ENCODE measurements around the gene EPB41. TPM values are rescaled to one million over a fixed set of nuclear protein-coding genes. Genes with fewer than 3 reads are reported as not detected.

Gene EPB41
- total and polyA plus RNA-seq, 2 donors from 2014 or later: 9.9 to 38.8 TPM

DNA sequence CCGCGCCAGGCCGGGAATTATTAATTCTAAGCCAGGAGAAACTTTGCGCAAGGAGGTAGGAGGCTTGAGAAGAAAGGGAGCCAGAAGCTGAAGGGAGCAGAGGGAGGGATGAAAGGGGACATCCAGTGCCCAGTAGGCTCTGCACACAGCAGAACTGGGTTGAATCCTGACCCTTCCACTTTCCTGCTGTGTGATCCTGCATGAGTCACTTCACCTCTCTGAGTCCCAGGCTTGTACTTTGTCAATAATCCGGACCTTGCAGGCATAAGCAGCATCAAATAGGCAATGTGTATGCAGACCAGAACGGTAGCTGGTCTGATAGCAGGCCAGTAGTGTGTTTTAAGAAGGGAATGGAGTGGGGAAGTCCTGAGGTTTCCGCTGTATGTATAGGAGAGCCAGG, 25.5 kb upstream of the EPB41 start:
- FAIRE-seq: no peak

GRCh38 chr1:28889357-28889756, 25.0 kb upstream of the EPB41 start:
- no peak for FAIRE-seq
- intact Hi-C loops (cut with DNase I): no loop called here

More for the DNA sequence above, 25.5 kb upstream of the EPB41 start:
- intact Hi-C loops (cut with DNase I): no loop called here
- H3K36me3 ChIP-seq (ENCODE audit: control insufficient read depth in 2 of 3, insufficient read depth in 3 of 3, low read length in 3 of 3): no peaks in the 10 kb centered on the region
- H3K27ac ChIP-seq (ENCODE audit: low read depth in 2 of 2, low read length in 2 of 2): no peak overlapping the region
- peaks cover 0 to 14% (median 6%) of the 10 kb centered on the region in 3 donors for H3K4me1 ChIP-seq (ENCODE audit: control insufficient read depth in 2 of 3, insufficient read depth in 2 of 3, low read depth in 1 of 3, low read length in 3 of 3)
- TF ChIP-seq CTCF (IDR thresholded peaks at IDR 0.05; ENCODE audit: borderline replicate concordance, extremely low read depth, insufficient read depth): no peak
- H3K9me3 ChIP-seq (ENCODE audit: control insufficient read depth in 2 of 3, insufficient read depth in 1 of 3, low read length in 3 of 3): no peaks in the 10 kb centered on the region
- H3K4me3 ChIP-seq (ENCODE audit: low read length in 3 of 3): no peak overlapping the region
- DNase-seq: no peak
- H3K27me3 ChIP-seq (ENCODE audit: control insufficient read depth, insufficient read depth, low read length): no peaks in the 10 kb centered on the region
- H3K9ac ChIP-seq (ENCODE audit: low read length in 3 of 3): no peak overlapping the region

GRCh38 chr1:28890435-28890834, 23.9 kb upstream of the EPB41 start:
- H3K27ac ChIP-seq (ENCODE audit: low read depth in 2 of 2, low read length in 2 of 2): no peak overlapping the region
- intact Hi-C loops (cut with DNase I): no loop called here
- H3K27me3 ChIP-seq (ENCODE audit: control insufficient read depth, insufficient read depth, low read length): no peaks in the 10 kb centered on the region
- peaks cover 0 to 9% (median 0%) of the 10 kb centered on the region in 3 donors for H3K4me1 ChIP-seq (ENCODE audit: control insufficient read depth in 2 of 3, insufficient read depth in 2 of 3, low read depth in 1 of 3, low read length in 3 of 3)
- H3K9me3 ChIP-seq (ENCODE audit: control insufficient read depth in 2 of 3, insufficient read depth in 1 of 3, low read length in 3 of 3): no peaks in the 10 kb centered on the region
- no peak overlapping the region for H3K4me3 ChIP-seq (ENCODE audit: low read length in 3 of 3)
- no peak for TF ChIP-seq CTCF (IDR thresholded peaks at IDR 0.05; ENCODE audit: borderline replicate concordance, extremely low read depth, insufficient read depth)
- FAIRE-seq (no peak), DNase-seq (no peak)
- no peak overlapping the region for H3K9ac ChIP-seq (ENCODE audit: low read length in 3 of 3)
- no peaks in the 10 kb centered on the region for H3K36me3 ChIP-seq (ENCODE audit: control insufficient read depth in 2 of 3, insufficient read depth in 3 of 3, low read length in 3 of 3)

More at GRCh38 chr1:28889357-28889756, 25.0 kb upstream of the EPB41 start:
- H3K27me3 ChIP-seq (ENCODE audit: control insufficient read depth, insufficient read depth, low read length): no peaks in the 10 kb centered on the region
- H3K4me1 ChIP-seq (ENCODE audit: control insufficient read depth in 2 of 3, insufficient read depth in 2 of 3, low read depth in 1 of 3, low read length in 3 of 3): peaks cover 0 to 14% (median 5%) of the 10 kb centered on the region in 3 donors
- H3K27ac ChIP-seq (ENCODE audit: low read depth in 2 of 2, low read length in 2 of 2): no peak overlapping the region
- no peaks in the 10 kb centered on the region for H3K9me3 ChIP-seq (ENCODE audit: control insufficient read depth in 2 of 3, insufficient read depth in 1 of 3, low read length in 3 of 3)
- H3K36me3 ChIP-seq (ENCODE audit: control insufficient read depth in 2 of 3, insufficient read depth in 3 of 3, low read length in 3 of 3): no peaks in the 10 kb centered on the region
- no peak for DNase-seq
- H3K9ac ChIP-seq (ENCODE audit: low read length in 3 of 3): no peak overlapping the region
- no peak for TF ChIP-seq CTCF (IDR thresholded peaks at IDR 0.05; ENCODE audit: borderline replicate concordance, extremely low read depth, insufficient read depth)
- H3K4me3 ChIP-seq (ENCODE audit: low read length in 3 of 3): no peak overlapping the region

- Histone ChIP-seq H3K9me3 (ENCODE audit: control insufficient read depth in 2 of 3, insufficient read depth in 1 of 3, low read length in 3 of 3) (no peaks in the 10 kb centered on the region), H3K36me3 (ENCODE audit: control insufficient read depth in 2 of 3, insufficient read depth in 3 of 3, low read length in 3 of 3) (no peaks in the 10 kb centered on the region), H3K9ac (ENCODE audit: low read length in 3 of 3) (no peak overlapping the region), H3K27me3 (ENCODE audit: control insufficient read depth, insufficient read depth, low read length) (no peaks in the 10 kb centered on the region), H3K27ac (ENCODE audit: low read depth in 2 of 2, low read length in 2 of 2) (no peak overlapping the region), H3K4me3 (ENCODE audit: low read length in 3 of 3) (no peak overlapping the region), H3K4me1 (ENCODE audit: control insufficient read depth in 2 of 3, insufficient read depth in 2 of 3, low read depth in 1 of 3, low read length in 3 of 3) (peaks cover 0 to 9% (median 0%) of the 10 kb centered on the region in 3 donors)
- no peak for FAIRE-seq
- no peak for TF ChIP-seq CTCF (IDR thresholded peaks at IDR 0.05; ENCODE audit: borderline replicate concordance, extremely low read depth, insufficient read depth)
- intact Hi-C loops (cut with DNase I): no loop called here
- no peak for DNase-seq
Observed at GRCh38 chr1:28890836-28891235, 23.5 kb upstream of the EPB41 start.
